Umbilical cord (tissue), 2 donors: Measurements from ENCODE around the gene ABLIM2. TPM values are rescaled to one million over a fixed set of nuclear protein-coding genes. Genes with fewer than 3 reads are reported as not detected.

ENCODE experiments used
- DNase-seq: peaks from one replicate; pipeline ENCODE4 v3.0.0-alpha.2; 2015; ENCODE audit warnings: low spot score
- total RNA-seq: library from RNA; depleted of rRNA; stranded (reverse); fragments of >200 nt; gene quantifications from one replicate; pipeline ENCODE4 v1.2.3, GENCODE V29; 2014; ENCODE audit warnings: low replicate concordance; ENCODE audit not compliant: insufficient read depth

The ABLIM2 gene
- total RNA-seq, 1 donor from 2014 or later, result 0.96 TPM

- DNase-seq, result peak; percentile 68
These were observed 34.4 kb upstream of the ABLIM2 start for GRCh38 chr4:8192748-8193738.

DNA sequence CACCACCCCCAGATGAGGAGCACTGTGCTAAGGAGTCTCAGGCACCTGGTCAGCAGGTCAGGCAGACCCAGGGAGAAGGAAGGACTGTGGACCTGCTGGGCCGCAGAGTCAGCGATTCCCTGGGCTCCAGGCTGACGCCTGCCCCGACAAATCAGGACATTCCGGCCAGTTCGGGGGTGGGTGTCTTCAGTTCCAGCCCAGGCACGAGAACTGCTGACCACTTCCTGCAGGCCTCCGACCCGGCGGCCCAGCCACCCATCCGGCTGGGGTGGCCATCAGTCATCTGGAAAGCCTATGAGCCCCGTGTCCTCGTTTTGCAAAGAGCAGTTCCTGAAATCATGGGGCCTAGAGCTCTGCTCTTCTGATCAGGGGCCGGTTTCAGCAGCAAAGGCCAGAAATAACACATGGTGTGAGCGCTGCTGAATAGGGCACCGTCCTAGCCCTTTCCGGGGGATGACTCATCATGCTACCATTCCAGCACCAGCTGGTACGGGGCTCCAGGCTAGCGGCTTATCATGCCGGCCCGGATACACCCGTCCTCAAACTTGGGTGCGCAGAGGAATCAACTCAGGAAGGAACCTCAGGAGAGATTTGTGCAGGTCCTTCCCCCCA is 32.6 kb upstream of the ABLIM2 start:
- peak; percentile 71 for DNase-seq

GRCh38 chr4:8189551-8190466 is 31.2 kb upstream of the ABLIM2 start:
- no peak for DNase-seq

- DNase-seq, result peak; percentile 65
These were observed 30.3 kb upstream of the ABLIM2 start for GRCh38 chr4:8188743-8189550.

GRCh38 chr4:8188085-8188484 is 29.5 kb upstream of the ABLIM2 start:
- DNase-seq, result no peak

GRCh38 chr4:8185930-8186329 is 27.3 kb upstream of the ABLIM2 start:
- DNase-seq, result no peak

GRCh38 chr4:8185295-8185694 is 26.7 kb upstream of the ABLIM2 start:
- no peak for DNase-seq

DNA sequence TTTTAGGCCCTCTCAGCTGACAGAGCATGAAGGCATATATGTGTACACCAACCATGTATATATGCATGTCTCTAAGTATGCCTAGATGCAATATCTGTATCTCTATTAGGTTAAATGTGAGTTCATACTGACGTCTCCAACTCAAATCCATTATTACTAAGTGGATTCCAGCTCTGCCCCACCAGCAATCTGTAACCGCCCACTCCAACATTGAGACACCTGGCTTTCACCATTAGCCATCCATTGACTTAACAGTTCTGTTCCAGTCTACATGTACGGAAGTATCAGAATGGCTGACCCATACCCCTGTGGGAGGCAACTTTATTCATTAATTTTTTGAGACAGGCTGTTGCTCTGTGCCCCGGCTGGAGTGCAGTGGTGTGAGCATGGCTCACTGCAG is 25.4 kb upstream of the ABLIM2 start:
- no peak for DNase-seq

DNA sequence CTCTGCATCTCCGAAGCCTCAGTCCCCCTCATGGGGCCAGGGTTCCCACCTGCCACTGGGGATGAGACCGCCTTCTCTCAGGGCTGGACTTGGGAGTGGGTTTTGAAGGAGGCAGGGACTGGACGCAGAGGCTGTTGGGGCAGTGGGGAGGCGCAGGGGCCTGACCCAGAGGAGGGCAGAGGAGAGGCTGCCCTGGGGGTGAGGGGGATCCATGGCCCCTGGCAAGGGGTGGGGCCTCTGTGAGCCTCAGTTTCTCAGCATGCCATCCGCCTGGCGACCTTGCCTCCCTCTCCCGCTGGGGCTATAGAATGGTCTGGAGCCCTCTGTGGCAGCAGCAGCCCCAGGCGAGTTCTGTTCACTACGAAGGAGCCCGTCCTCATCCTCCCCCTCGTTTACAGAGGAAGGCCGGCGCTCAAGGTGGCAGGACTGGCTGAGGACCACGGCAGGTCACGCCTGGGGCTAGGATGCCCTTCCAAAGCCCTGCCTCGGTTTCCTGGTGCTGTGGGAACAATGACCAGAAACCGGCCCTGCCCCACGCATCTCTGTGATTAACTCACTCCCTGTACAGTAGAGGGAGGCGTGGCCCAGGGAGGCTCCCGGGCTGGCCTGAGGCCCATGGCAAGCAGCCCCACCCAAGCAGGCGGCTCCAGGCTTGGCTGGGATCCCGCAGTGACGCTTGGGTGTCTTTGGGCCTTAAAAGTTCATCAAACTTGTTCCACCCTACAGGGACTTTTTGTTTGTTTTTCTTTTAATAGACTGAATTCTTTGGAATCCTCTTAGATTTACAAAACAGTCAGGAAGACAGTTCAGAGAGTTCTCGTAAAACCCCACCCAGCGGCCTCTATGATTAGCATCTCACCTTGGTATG is 24.5 kb upstream of the ABLIM2 start:
- DNase-seq, result peak; percentile 72

- DNase-seq, result no peak
These were observed 23.7 kb upstream of the ABLIM2 start for GRCh38 chr4:8182294-8182693.

GRCh38 chr4:8181844-8182243 is 23.2 kb upstream of the ABLIM2 start:
- no peak for DNase-seq

- no peak for DNase-seq
These were observed 22.5 kb upstream of the ABLIM2 start for GRCh38 chr4:8181119-8181518.

DNA sequence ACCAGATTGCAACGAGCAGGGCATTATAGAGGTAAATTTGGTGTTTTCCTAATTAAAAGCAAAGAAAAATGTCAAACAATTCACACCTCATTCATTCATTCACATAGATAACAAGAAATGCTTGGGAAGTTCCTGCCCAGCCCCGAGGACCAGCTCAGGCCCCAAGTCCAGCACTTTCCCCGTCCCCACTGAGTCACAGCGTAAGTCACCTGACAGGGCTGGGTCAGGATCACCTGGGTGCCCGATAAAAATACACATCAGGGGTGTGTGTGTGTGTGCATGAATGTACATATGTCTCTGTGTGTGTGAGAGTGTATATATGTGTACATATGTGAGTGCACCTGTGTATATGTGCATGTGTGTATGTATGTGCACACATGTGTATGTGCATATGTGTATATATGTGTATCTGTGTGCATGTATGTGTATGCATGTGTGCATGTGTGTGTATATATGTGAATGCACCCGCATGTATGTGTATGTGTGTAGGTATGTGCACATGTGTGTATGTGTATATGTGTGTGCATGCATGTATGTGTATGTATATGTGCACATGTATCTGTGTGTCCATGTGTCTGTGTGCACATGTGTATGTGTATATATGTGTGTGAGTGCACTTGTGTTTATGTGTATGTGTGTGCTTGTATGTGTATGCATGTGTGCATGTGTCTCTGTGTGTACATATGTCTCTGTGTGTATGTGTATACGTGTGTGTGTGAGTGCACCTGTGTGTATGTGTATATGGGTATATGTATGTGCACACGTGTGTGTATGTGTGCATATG is 21.9 kb upstream of the ABLIM2 start:
- no peak for DNase-seq

DNA sequence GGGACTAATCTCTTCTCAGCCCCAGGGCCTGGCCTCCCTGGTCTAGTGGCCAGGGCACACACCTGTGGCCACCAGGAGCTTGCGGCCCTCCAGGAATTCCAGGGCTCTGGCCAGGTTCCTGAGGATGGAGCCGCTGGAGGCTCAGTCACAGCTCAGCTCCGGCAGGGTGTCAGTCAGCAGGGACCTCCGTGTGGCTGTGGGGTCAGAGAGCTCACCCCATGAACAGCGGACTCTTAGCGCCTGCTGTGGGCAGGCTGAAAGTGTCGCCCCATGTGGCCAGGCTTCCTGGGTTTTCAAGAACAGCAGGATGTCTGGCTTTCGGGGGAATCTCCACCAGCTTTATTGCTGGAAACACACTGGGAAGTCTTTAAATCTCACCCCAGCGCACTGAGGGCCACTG is 21.2 kb upstream of the ABLIM2 start:
- DNase-seq, result no peak

- no peak for DNase-seq
These were observed 20.5 kb upstream of the ABLIM2 start for GRCh38 chr4:8179074-8179473.

DNA sequence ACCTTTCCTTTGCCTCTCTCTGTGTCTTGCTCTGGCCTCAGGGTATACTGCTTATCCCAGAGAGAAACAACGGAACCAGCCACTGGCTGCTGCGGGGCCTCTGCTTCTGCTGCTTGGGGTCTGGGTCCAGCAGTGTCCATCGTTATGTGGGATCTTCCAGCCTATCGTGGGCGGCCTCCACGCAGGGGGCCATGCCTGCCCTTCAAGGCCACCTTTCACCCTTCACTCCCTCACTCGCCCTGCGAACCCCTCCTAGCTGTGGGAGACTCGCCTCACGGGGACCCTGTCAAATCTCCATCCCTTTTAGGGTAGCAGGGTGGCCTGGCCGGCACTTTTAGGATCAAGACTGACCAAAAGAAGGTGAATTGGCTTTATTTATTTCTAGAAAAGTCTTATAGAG is 19.3 kb upstream of the ABLIM2 start:
- no peak for DNase-seq

DNA sequence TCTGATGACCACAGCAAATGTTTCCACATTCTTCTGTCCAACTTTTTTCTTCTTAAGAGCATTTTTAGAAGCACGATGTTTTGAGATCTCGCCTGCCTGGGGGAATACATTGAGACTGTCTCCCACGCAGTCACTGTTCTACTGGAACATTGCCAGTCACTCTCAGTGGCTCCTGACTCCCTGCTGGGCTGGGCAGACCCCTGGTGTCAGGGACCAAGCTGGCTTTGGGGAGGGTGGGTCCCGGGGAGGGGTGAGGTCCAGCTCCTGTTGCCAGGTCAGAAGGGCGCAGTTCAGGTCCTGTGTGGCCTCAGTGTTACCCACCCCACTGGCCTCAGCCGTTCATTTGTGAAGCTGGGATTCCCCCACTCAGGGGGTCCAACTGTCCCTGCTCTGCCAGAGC is 18.9 kb upstream of the ABLIM2 start:
- DNase-seq, result no peak

DNA sequence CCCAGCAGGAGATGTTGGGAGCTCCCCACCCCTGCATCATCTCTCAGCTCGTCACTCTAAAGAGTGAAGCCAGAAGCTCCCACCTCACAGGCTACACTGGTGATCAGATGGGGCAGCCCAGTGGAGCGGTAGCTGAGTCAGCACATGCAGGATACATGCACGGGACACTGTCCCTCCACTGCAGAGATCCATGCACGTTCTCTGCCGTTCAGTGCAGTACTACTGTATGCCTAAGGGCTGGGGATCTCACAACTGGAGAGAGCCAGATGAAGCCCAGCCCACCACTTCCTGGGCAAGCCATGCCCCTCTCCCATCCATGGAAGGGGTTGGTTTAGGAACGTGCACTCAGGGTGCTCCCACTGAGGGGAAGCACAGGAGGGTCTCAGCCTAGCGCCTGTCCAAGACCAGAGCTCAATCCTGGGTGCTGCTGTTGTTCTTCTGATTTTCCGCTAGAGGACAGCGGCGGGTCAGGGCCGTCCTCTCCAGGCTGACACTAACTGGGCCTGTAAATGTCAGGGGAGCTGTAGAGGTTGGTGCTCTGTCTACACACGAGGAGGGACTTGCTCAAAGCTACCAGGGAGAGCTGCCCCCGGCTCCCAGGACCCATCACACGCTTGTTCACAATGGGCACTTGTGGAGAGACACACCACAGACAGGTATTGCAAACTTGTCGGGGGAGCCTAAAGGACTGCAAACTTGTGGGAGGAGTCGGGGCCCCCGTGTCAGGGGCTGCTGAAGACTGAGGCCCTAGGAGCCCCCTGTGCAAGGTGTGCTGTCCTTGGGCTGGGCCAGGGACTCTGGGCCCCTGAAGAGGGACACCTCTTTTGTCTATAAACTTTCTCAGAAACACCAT is 18.2 kb upstream of the ABLIM2 start:
- DNase-seq, result peak; percentile 53
